Measurements from ENCODE around the gene CASP3. TPM values are rescaled to one million over a fixed set of nuclear protein-coding genes. Genes with fewer than 3 reads are reported as not detected.

CASP3 gene
- total RNA-seq, 2 experiments from 2014 or later: 58.0 to 64.2 TPM

Other genes starting within 250 kb of the CASP3 start
- gene IRF2, start 174.9 kb downstream of the CASP3 start, total RNA-seq: 10 to 100 TPM; 82.1 to 84.3 TPM
- gene PRIMPOL, start 291 bp upstream of the CASP3 start, total RNA-seq: 10 to 100 TPM; 20.2 to 21.4 TPM
- gene CENPU, start 84.6 kb upstream of the CASP3 start, total RNA-seq: 10 to 100 TPM; 73.3 to 80.3 TPM
- gene ACSL1, start 176.5 kb upstream of the CASP3 start, total RNA-seq: 10 to 100 TPM; 14.5 to 15.4 TPM